Measurements from ENCODE around the gene PGRMC1. TPM values are rescaled to one million over a fixed set of nuclear protein-coding genes. Genes with fewer than 3 reads are reported as not detected.
"Not testable (repeated sequence)": the region's sequence is repeated elsewhere in the genome, so short reads cannot be mapped to it uniquely, and the experiment has no call there.

PGRMC1 gene
- total RNA-seq, 1 donor from 2014 or later: 16.5 TPM

GRCh38 chrX:119291246-119291645, 55.2 kb downstream of the PGRMC1 start:
- ATAC-seq; intact Hi-C loops (cut with micrococcal nuclease); DNase-seq: not testable (repeated sequence)

GRCh38 chrX:119292445-119292844, 56.4 kb downstream of the PGRMC1 start:
- intact Hi-C loops (cut with micrococcal nuclease): no loop called here
- ATAC-seq (no peak), DNase-seq (no peak)

Other genes with a start within 250 kb of the PGRMC1 start
- gene CT47C1, start 163.3 kb upstream of the PGRMC1 start, total RNA-seq: not detected
- gene KIAA1210, start 108.5 kb upstream of the PGRMC1 start, total RNA-seq: not detected
- 1.9 TPM for gene SLC25A43, start 163.1 kb downstream of the PGRMC1 start, total RNA-seq
- gene SLC25A5, start 232.2 kb downstream of the PGRMC1 start, total RNA-seq: 158 TPM